Measurements from ENCODE around the gene CBY3.
"Not testable (repeated sequence)": the region's sequence is repeated elsewhere in the genome, so short reads cannot be mapped to it uniquely, and the experiment has no call there.

The CBY3 gene

DNA sequence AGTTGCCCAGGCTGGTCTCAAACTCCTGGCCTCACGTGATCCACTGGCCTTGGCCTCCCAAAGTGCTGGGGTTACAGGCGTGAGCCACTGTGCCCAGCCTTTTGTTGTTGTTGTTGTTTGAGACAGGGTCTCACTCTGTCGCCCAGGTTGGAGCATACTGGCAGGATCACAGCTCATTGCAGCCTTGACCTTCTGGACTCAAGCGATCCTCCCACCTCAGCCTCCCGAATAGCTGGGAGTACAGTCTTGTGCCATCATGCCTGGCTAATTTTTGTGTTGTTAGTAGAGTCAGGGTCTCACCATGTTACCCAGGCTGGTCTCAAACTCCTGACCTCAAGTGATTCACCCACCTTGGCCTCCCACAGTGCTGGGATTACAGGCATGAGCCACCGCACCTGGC, 19.2 kb downstream of the CBY3 start:
- DNase-seq: not testable (repeated sequence)

- not testable (repeated sequence) for DNase-seq
Measured at GRCh38 chr5:179658179-179658856, 22.5 kb downstream of the CBY3 start.

DNA sequence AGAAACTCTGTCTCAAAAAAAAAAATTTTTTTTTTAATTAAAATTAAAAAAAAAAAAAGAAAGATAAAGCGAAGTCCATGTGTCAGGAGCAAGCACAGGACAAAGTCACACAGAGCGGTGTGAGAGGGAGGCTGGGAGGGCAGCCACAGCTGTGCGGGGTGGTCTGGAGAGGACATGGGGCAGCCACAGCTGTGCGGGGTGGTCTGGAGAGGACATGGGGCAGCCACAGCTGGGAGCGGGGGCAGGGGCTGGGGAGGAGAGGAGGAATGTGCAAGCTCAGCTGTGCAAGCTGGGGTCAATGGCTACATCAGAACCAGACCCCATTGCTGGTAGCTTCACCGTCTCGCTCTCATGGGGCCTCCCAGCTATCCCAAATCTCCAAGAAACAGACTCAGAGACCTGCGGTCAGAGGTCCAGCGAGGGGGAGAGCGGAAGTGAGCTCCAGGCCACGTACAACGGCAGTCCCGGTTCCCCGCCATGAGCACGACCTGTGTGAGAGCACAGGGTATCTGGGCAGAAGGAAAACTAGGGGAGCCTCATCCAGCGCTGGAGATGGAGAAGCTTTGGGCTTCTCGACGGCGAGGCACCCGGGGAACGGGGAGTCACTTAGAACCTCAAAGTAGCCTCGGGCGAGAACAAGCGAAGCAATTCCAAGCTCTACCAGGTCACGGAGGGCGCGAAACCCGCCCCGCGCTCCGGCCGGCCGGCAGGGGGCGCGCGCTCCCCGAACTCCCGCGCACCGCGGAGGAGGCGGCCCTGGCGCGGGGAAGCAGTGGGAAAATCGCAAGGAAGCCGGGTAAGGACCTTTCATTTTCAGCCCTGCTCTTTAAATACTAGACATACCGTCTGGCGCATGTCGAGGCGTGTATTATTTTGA, 23.3 kb downstream of the CBY3 start:
- not testable (repeated sequence) for DNase-seq

GRCh38 chr5:179653135-179653534, 27.7 kb downstream of the CBY3 start:
- DNase-seq: not testable (repeated sequence)

DNA sequence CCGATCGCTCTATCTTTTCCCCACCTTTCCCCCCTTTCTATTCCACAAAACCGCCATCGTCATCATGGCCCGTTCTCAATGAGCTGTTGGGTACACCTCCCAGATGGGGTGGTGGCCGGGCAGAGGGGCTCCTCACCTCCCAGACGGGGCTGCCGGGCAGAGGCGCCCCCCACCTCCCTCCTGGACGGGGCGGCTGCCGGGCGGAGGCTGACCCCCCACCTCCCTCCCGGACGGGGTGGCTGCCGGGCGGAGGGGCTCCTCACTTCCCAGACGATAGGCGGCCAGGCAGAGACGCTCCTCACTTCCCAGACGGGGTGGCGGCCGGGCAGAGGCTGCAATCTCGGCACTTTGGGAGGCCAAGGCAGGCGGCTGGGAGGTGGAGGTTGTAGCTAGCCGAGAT, 30.6 kb downstream of the CBY3 start:
- DNase-seq: not testable (repeated sequence)

DNA sequence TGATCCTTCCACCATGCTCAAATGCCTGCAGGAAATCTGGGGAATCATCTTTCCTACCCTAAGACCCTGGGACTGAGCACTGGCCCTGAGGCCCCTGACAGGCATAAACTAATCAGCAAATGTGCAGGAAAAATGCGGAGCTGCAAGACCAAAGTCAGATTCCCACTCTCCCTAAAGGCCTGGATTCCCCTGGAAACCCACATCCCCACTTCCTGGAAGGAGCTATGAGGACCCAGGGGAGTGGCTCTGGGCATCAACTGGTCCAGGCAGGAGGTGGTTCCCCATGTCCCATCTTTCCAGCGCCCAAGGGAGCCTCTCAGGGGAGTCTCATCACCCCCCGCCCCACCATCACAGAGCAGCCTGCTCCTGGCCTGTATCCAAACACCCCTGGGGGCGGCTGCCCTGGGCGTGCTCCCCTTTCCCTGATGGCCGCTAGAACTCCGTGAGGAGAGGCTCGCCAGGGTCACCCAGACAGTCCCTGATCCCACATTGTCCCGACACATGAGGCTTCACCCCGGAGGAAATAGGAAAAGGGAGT, 31.6 kb downstream of the CBY3 start:
- DNase-seq: not testable (repeated sequence)

GRCh38 chr5:179648410-179648809, 32.4 kb downstream of the CBY3 start:
- DNase-seq: no peak

DNA sequence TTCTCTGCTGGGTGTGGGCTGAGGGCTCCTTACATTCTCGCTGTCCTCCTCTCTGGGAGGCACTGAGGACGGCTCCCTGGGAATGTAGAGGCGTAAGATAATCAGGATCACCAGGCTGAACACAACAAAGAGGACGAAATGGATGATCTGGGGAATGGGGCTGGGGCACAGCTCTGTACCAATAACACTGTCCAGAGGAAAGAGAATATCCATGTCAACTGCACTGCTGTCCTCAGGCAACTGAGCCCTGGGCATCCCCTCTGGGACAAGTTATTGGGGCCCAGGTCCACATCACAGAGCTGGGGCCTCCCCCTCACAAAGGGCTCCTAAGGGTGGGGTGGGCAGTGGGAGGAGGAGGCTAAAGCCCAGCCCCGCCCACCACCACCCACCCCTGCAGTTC, 36.1 kb downstream of the CBY3 start:
- not testable (repeated sequence) for DNase-seq

DNA sequence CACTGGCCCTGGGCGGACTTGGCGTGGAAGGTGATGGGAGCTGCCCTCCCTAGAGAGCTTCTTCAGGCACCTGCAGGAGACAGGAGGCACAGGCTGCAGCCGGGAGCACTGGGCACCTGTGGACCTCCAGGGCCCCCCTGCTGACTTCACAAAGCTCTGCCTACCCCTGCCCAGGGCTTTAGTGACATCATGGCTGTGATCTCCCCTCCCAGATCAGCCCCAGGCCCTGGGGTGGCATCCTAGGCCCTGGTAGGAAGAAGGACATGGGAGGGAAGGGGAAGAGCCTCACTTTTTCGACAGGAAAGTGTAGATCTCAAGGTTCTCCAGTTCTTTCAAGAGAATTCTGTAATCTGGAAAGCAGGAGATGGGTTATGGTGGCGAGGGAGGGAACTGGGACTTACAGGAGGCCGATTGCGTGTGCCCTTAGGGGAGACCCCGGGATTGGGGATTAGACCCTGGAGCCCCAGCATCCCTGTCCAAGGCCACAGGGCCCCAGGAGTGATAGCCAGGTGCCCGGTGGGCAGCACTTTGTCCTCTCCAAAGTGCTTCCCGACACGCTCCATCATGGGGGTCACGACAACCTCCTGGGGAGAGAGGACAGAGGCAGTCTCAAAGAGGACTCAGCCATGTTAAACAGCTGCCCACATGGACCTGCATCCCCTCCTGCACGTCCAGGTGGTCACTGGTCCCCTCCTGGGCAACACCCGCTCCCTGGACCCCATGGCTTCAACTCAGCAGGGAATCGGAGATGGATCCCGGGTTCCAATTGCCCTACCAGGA, 37.5 kb downstream of the CBY3 start:
- not testable (repeated sequence) for DNase-seq

DNA sequence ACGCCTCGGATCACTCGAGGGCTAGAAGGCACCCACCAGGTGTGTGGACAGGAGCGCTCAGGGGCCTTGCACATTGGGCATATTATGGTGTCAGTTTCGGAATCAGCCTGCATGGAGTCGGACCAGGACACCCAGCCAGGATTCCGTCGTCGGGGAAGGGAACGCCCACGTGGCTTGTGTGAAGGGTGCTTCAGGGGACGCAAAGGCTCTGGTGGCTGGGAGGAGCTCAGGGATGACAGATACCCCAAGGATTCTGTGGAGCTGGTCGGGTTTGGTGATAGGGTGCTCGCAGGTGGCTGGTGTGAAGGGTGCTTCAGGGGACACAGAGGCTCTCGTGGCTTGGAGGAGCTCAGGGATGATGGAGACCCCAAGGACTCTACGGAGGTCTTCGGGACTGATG, 38.2 kb downstream of the CBY3 start:
- DNase-seq: not testable (repeated sequence)

- DNase-seq: not testable (repeated sequence)
Measured at GRCh38 chr5:179641745-179642144, 39.1 kb downstream of the CBY3 start.

DNA sequence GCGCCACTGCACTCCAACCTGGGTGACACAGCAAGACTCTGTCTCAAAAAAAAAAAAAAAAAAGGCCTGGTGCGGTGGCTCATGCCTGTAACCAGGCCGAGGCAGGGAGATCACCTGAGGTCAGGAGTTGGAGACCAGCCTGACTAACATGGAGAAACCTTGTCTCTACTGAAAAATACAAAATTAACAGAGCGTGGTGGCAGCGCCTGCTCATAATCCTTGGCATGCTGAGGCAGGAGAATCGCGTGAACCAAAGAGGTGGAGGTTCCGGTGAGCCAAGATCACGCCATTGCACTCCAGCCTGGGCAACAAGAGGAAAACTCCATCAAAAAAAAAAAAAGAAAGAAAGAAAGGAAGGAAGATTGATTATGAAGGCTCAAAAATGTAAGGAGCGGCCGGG, 41.5 kb downstream of the CBY3 start:
- DNase-seq: not testable (repeated sequence)

- DNase-seq: not testable (repeated sequence)
Measured at GRCh38 chr5:179634370-179635172, 46.3 kb downstream of the CBY3 start.

DNA sequence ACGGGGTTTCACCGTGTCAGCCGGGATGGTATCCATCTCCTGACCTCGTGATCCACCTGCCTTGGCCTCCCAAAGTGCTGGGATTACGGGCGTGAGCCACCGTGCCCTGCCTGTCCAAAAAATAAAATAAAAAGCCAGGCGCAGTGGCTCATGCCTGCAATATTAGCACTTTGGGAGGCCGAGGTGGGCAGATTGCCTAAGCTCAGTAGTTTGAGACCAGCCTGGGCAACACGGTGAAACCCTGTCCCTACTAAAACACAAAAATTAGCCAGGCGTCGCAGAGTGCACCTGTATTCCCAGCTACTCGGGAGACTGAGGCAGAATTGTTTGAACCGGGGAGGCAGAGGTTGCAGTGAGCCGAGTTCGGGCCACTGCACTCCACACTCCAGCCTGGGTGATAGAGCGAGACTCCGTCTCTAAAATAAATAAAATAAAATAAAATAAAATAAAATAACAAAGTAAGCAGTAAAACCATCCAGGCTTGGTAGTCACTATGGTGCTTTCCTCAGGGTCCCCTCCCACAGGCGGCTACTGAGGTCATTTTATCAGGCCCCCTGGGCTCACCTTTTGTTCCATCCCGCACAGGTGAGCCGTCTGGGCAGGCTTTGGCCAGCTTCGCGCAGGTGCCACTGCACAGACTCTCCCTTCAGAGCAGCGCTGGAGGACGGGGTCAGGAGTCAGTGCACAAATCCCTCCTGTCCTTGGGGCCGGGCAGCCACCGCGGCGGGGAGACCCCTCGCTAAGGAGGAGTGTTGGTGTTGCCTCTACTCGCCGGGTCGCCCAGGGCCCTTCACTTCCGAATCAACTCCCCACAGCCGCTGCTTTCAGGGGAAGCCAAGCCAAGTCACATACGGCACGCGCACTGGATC, 47.1 kb downstream of the CBY3 start:
- DNase-seq: not testable (repeated sequence)

Measured in GDM1 (cell line).